B cell (primary cell): ENCODE results near the gene TAF9. TPM values are rescaled to one million over a fixed set of nuclear protein-coding genes. Genes with fewer than 3 reads are reported as not detected.
"Not testable (repeated sequence)": the region's sequence is repeated elsewhere in the genome, so short reads cannot be mapped to it uniquely, and the experiment has no call there.

ENCODE experiments used
- ATAC-seq: fragments of 200-7000 bp; cut with Tn5 transposase; one replicate; pipeline ENCODE4 v1.10.0; 2021; ENCODE audit warnings: low read depth, mild to moderate bottlenecking, moderate number of reproducible peaks, moderate library complexity
- CTCF ChIA-PET: fragments of 350-600 bp; sonication (Branson Sonifier 250); formaldehyde crosslinking; loops from one replicate; lab custom pipeline; 2021; ENCODE audit warnings: antibody characterized with exemption, inconsistent platforms; lab: Charles Lee
- POLR2A ChIA-PET: fragments of 350-600 bp; sonication (Branson Sonifier 250); formaldehyde crosslinking; loops from one replicate; lab custom pipeline; 2021; ENCODE audit warnings: antibody characterized with exemption; lab: Charles Lee
- DNase-seq: peaks from one replicate; pipeline ENCODE4 v3.0.0; 2013
- H2AFZ ChIP-seq: 2 replicates; pipeline ENCODE4 v1.6.1; 2012; ENCODE audit warnings: mild to moderate bottlenecking, low read depth, low read length; ENCODE audit not compliant: insufficient read depth, poor library complexity, severe bottlenecking
- H3K27ac ChIP-seq, 2 donors: 1 replicate in 1 of 2; 2 replicates in 1 of 2; pipeline ENCODE4 v1.5.1; 2012 to 2013; ENCODE audit warnings: low read length in 2 of 2, mild to moderate bottlenecking in 2 of 2, moderate library complexity in 1 of 2
- H3K27me3 ChIP-seq, 4 experiments: fragments of 200-600 bp in 1 of 4; sonication (generic) in 1 of 4; replicated peaks in 1 of 4; 1 replicate in 2 of 4; 2 replicates in 2 of 4; pipeline versions ENCODE4 v1.6.1 to v1.7.0; 2013 to 2016; ENCODE audit warnings: low read length in 3 of 4, mild to moderate bottlenecking in 2 of 4, mixed read lengths in 1 of 4, moderate library complexity in 1 of 4; ENCODE audit not compliant: insufficient read depth in 4 of 4, control insufficient read depth in 3 of 4; ENCODE audit errors: control extremely low read depth in 1 of 4
- H3K36me3 ChIP-seq, 2 experiments: replicated peaks in 1 of 2; 1 replicate in 1 of 2; 2 replicates in 1 of 2; pipeline versions ENCODE4 v1.6.1 to v1.7.1; 2013; ENCODE audit warnings: low read length in 1 of 2; ENCODE audit not compliant: insufficient read depth in 2 of 2, control insufficient read depth in 1 of 2; ENCODE audit errors: control extremely low read depth in 1 of 2, extremely low read depth in 1 of 2
- H3K4me1 ChIP-seq, 2 donors: fragments of 200-600 bp in 1 of 2; sonication (generic) in 1 of 2; 1 replicate in 1 of 2; 2 replicates in 1 of 2; pipeline versions ENCODE4 v1.5.1 to v1.6.1; 2013 to 2017; ENCODE audit warnings: low read length in 2 of 2; ENCODE audit not compliant: control insufficient read depth in 2 of 2, insufficient read depth in 2 of 2
- H3K4me2 ChIP-seq: replicated peaks from 2 replicates; pipeline ENCODE3; 2012; ENCODE audit warnings: mild to moderate bottlenecking, low read depth, low read length; ENCODE audit not compliant: poor library complexity, severe bottlenecking
- H3K4me3 ChIP-seq, 5 experiments: fragments of 200-600 bp in 1 of 5; sonication (generic) in 1 of 5; 1 replicate in 3 of 5; 2 replicates in 2 of 5; pipeline versions ENCODE4 v1.5.1 to v1.7.0; 2011 to 2016; ENCODE audit warnings: low read length in 4 of 5, mild to moderate bottlenecking in 4 of 5, low read depth in 2 of 5, control low read depth in 1 of 5, moderate library complexity in 1 of 5; ENCODE audit not compliant: insufficient read depth in 1 of 5; ENCODE audit errors: control extremely low read depth in 1 of 5, extremely low read depth in 1 of 5
- H3K79me2 ChIP-seq: fragments of 200-600 bp; sonication (generic); one replicate; pipeline ENCODE4 v1.6.0; 2016; ENCODE audit warnings: low read length; ENCODE audit not compliant: control insufficient read depth, insufficient read depth
- H3K9ac ChIP-seq: fragments of 200-600 bp; sonication (generic); 2 replicates; pipeline ENCODE4 v1.6.1; 2017; ENCODE audit warnings: mild to moderate bottlenecking, low read length, moderate library complexity
- H3K9me3 ChIP-seq, 3 donors: one replicate each; pipeline versions ENCODE4 v1.6.1 to v1.7.1; 2013; ENCODE audit warnings: low read length in 2 of 3; ENCODE audit not compliant: control insufficient read depth in 2 of 3, insufficient read depth in 1 of 3; ENCODE audit errors: control extremely low read depth in 1 of 3
- H4K20me1 ChIP-seq: 2 replicates; pipeline ENCODE4 v1.6.0; 2012; ENCODE audit warnings: mild to moderate bottlenecking, low read length; ENCODE audit not compliant: insufficient read depth, control insufficient read depth, poor library complexity, severe bottlenecking
- H3K27ac Mint-ChIP-seq: one replicate; pipeline ENCODE4 v1.8.0; 2021; ENCODE audit warnings: mixed read lengths
- H3K27me3 Mint-ChIP-seq: one replicate; pipeline ENCODE4 v1.8.0; 2021; ENCODE audit warnings: mixed read lengths
- H3K4me1 Mint-ChIP-seq: one replicate; pipeline ENCODE4 v1.8.0; 2021; ENCODE audit warnings: mixed read lengths
- H3K4me3 Mint-ChIP-seq: one replicate; pipeline ENCODE4 v1.8.0; 2021; ENCODE audit warnings: mixed read lengths
- H3K9me3 Mint-ChIP-seq: one replicate; pipeline ENCODE4 v1.8.0; 2022; ENCODE audit warnings: mixed read lengths; ENCODE audit not compliant: insufficient read depth
- CTCF ChIP-seq: fragments of 200-600 bp; IDR thresholded peaks from one replicate; pipeline ENCODE4 v1.8.0; 2022; ENCODE audit warnings: antibody characterized with exemption, mild to moderate bottlenecking
- EZH2 ChIP-seq: IDR thresholded peaks from 2 replicates; pipeline ENCODE4 v1.6.1; 2012; ENCODE audit warnings: borderline replicate concordance, low read depth, mild to moderate bottlenecking, moderate library complexity, low read length; ENCODE audit not compliant: insufficient read depth, poor library complexity, severe bottlenecking
- WGBS: methylation state at CpG from one replicate; pipeline ENCODE4 v1.1.5; 2013; ENCODE audit warnings: missing lambda C conversion rate; ENCODE audit not compliant: insufficient coverage; 5-methylcytosine and 5-hydroxymethylcytosine counted together
- intact Hi-C: fragments of 100-400 bp; cut with micrococcal nuclease; formaldehyde crosslinking; loops from one replicate; pipeline ENCODE4 v1.10.0; 2022
- polyA plus RNA-seq: library from polyadenylated mRNA; depleted of rRNA; stranded (reverse); fragments of >200 nt; gene quantifications from 2 replicates; pipeline ENCODE4 v1.2.3, GENCODE V29; 2012
- total RNA-seq, 2 donors: library from RNA; stranded (reverse); fragments of 120-200 nt in 1 of 2; gene quantifications; 1 replicate in 1 of 2; 2 replicates in 1 of 2; pipeline versions ENCODE4 v1.2.3 to v1.2.4, GENCODE V29; 2013 to 2022

TAF9 gene
- total and polyA plus RNA-seq, 2 donors (not counting 1 experiment from before 2014, with no cell fraction given), result 42.0 to 64.6 TPM

GRCh38 chr5:69372394-69372793 is 3.1 kb upstream of the TAF9 start:
- H3K4me1 ChIP-seq, result peaks cover 29 to 39% of the 10 kb centered on the region in 2 donors
- no peaks in the 10 kb centered on the region for H3K9me3 ChIP-seq
- H3K4me2 ChIP-seq, result peak overlapping the region; percentile 16
- ChIA-PET POLR2A (no interaction called here), CTCF (interaction anchor here (1.3 kb wide), 1 partner anchor 279 kb away, joined by 14 read pairs; the partner anchor contains the start of gene SLC30A5)
- peaks cover 4 to 9% of the 10 kb centered on the region in 2 experiments for H3K36me3 ChIP-seq
- H3K4me3 Mint-ChIP-seq, result no peak overlapping the region
- no peaks in the 10 kb centered on the region for H4K20me1 ChIP-seq
- H3K79me2 ChIP-seq, result peaks cover 44% of the 10 kb centered on the region
- intact Hi-C loops, result no loop called here
- no peak overlapping the region for H3K4me3 ChIP-seq
- no peaks in the 10 kb centered on the region for H3K9me3 Mint-ChIP-seq
- no CpG with 5 or more reads among the region's 5 CpGs for WGBS
- no peak overlapping the region for H3K9ac ChIP-seq
- H3K27me3 Mint-ChIP-seq, result no peaks in the 10 kb centered on the region
- no peaks in the 10 kb centered on the region for H3K27me3 ChIP-seq
- no peak for DNase-seq
- peaks cover 57% of the 10 kb centered on the region for H3K4me1 Mint-ChIP-seq
- no peak overlapping the region for H3K27ac ChIP-seq
- H2AFZ ChIP-seq, result no peak overlapping the region
- no peak for TF ChIP-seq CTCF
- TF ChIP-seq EZH2, result no peak
- ATAC-seq, result no peak
- H3K27ac Mint-ChIP-seq, result no peak overlapping the region

GRCh38 chr5:69370335-69370734 is 1.0 kb upstream of the TAF9 start:
- Mint-ChIP-seq H3K27ac (peak overlapping the region; percentile 100), H3K4me3 (peak overlapping the region; percentile 93), H3K4me1 (peaks cover 49% of the 10 kb centered on the region)
- peaks cover 64% of the 10 kb centered on the region for H3K79me2 ChIP-seq
- H3K9me3 Mint-ChIP-seq, DNase-seq, H3K9me3 ChIP-seq, H4K20me1 ChIP-seq, H3K27me3 ChIP-seq, H3K27me3 Mint-ChIP-seq, intact Hi-C loops, ATAC-seq: not testable (repeated sequence)
- CTCF ChIA-PET, result interaction anchor here (1.5 kb wide), 1 partner anchor 277 kb away, joined by 7 read pairs; the partner anchor contains the start of gene SLC30A5
- peak overlapping the region; percentile 86 for H2AFZ ChIP-seq
- POLR2A ChIA-PET, result interaction anchor here (0.9 to 1.0 kb wide), 2 partner anchors 153 to 277 kb away, joined by 3 read pairs; partner anchors contain the start of gene SLC30A5
- H3K27ac ChIP-seq, result peak overlapping the region; percentile 96 to 99
- WGBS, result 4% methylated on average over 14 of the region's 16 CpGs
- H3K4me3 ChIP-seq, result peak overlapping the region; percentile 69 to 89 (median 83)
- peak overlapping the region; percentile 88 for H3K9ac ChIP-seq
- H3K4me1 ChIP-seq, result peaks cover 29 to 33% of the 10 kb centered on the region in 2 donors
- H3K36me3 ChIP-seq, result peaks cover 1 to 17% of the 10 kb centered on the region in 2 experiments
- H3K4me2 ChIP-seq, result peak overlapping the region; percentile 78
